Left kidney (tissue), 2 donors: ENCODE measurements around the gene EIF2AK2. TPM values are rescaled to one million over a fixed set of nuclear protein-coding genes. Genes with fewer than 3 reads are reported as not detected.
A peak's percentile ranks its signal among the peaks of the same experiment; 100 is the strongest.

ENCODE experiments used
- DNase-seq: peaks from one replicate; pipeline ENCODE4 v3.0.0-alpha.2; 2013
- polyA plus RNA-seq: library from polyadenylated mRNA; unstranded; fragments of 120-200 nt; gene quantifications from one replicate; pipeline ENCODE4 v1.2.1, GENCODE V29; 2013; ENCODE audit not compliant: insufficient read length

EIF2AK2 gene
- polyA plus RNA-seq, 1 donor, result 41.5 TPM

DNA sequence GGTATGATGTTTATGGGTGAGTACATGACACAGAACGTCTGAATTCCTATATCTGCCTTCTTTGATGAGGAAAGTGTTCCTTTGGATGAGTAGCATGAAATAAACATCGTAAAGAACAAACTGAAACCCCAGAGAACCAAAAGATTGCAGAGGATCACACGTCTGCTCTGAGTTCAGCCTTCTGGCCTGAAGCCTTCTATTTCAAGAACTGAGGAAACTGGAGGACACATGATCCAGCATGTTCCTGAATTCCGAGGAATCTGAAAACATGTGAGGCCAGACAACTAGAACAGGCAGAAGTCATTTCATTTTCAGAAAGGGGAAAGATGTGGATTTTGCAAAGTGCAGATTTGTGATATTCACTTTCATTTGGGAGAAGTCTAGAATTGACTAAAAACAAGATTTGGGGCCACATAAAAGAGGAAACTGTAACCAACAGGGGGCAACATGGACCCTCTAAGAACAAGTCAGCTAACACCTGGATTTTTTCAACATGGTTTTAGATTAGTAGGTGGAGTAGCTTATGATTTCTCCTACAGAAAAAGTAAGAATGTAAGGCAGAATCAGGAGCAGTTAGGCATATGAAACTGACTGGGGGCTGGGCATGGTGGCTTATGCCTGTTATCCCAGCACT lies 23.3 kb upstream of the EIF2AK2 start:
- no peak for DNase-seq

- DNase-seq, result no peak
These were observed 17.0 kb upstream of the EIF2AK2 start for GRCh38 chr2:37173741-37174140.

DNA sequence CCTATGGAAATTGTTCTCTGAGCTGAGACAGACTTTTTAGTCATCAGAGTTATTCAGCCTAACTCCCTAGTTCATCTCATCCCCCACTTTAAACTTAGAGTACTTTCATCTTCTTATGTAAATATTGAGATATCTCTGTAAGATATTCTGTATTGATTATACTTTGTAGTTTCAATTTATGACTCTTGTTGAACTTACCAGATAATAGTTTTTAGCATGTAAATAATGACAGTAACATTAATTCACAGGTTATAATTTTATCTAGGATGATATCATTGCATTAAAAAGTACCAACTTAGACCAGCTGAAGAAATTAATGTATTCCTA lies 14.8 kb upstream of the EIF2AK2 start:
- DNase-seq, result no peak

DNA sequence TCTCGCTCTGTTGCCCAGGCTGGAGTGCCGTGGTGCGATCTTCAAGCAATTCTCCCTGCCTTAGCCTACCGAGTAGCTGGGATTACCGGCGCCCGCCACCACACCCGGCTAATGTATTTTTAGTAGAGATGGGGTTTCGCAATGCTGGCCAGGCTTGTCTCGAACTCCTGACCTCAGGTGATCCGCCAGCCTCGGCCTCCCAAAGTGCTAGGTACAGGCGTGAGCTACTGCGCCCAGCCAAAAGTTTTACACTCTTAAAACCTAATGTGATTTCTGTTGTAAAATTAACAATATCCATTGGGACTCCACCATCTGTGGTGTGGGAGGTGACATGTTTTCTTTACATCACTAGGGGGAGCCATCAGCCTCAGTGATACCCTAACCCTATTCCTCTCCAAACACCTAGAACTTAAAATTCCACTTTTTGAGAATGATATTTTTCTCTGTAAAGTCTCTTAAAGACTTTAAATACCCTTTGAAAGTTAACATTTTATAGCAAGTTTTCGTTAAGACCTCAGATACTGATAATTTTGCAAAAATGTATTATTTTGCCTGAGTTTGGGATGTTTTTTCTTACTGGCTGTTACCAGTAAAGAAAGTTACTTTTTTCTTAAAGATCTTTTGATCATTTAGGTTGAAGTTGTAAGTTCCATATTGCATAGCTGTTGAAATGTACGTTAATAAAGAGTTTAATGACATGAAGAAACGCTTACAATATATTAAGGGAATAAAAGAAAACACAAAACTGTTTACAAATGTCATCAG lies 11.6 kb upstream of the EIF2AK2 start:
- peak; percentile 20 for DNase-seq

DNA sequence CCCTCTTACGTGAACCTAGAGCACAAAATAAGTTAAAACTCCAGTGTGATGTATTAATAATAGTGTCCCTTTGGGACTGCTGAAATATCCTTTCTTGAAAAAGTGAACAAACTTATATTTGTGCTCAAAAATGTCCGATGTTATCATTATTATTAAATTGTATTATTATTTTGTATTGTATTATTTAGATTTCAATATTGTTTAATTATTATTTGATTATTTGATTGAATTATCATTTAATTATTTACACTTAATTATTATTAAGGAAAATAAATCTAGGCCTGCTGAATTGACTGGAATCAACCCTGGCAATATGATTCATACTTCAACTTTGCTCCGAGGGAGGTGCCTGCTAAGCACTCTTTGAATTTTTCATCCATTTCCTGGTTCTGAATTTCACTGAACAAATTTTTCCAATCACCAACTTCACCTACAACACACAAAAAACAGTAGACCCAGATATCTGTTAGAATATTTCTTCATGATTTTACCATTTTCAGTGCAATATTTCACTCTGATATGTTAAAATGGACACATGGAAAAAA lies 10.9 kb upstream of the EIF2AK2 start:
- DNase-seq, result no peak

- no peak for DNase-seq
These were observed 8.0 kb upstream of the EIF2AK2 start for GRCh38 chr2:37164757-37165156.

DNA sequence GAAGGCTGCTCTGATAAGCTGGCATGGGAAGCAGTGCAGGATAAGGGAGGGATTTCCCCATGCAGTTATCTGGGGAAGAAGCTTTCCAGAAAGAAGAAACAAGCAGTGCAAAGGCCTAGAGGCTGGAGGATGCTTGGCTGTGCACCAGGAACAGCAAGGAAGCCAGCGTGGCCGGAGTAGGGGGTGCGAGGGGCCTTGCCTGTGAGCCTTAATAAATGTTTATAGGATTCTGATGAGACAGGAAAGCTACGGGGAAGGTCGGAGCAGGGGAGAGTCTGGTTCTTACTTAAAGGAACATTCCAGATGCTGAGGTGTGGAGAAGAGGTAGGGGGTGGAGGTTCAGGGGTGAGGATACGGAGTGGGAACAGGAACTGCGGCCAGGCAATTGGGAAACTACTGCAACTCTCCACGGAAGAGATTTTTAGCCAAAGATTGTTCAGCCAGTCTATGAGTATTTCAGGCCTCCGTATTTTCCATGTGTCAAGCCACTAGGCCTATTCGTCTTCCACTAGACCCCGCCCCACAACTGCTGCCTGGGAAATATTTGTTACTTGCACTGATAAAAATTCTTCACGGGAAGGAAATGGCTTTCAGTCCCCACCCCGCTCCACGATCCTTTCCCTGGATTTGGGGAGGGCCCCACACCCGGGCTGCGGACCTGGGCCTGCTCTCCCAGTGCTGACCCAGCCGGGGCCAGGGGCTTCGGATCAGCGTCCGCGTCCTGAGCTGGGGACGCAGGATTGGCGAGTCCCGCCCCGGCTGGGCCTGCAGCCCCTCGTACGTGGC lies 516 bp downstream of the EIF2AK2 start:
- peak; percentile 61 for DNase-seq

GRCh38 chr2:37154785-37155184 lies 2.0 kb downstream of the EIF2AK2 start:
- no peak for DNase-seq

GRCh38 chr2:37153224-37153623 lies 3.6 kb downstream of the EIF2AK2 start:
- no peak for DNase-seq

DNA sequence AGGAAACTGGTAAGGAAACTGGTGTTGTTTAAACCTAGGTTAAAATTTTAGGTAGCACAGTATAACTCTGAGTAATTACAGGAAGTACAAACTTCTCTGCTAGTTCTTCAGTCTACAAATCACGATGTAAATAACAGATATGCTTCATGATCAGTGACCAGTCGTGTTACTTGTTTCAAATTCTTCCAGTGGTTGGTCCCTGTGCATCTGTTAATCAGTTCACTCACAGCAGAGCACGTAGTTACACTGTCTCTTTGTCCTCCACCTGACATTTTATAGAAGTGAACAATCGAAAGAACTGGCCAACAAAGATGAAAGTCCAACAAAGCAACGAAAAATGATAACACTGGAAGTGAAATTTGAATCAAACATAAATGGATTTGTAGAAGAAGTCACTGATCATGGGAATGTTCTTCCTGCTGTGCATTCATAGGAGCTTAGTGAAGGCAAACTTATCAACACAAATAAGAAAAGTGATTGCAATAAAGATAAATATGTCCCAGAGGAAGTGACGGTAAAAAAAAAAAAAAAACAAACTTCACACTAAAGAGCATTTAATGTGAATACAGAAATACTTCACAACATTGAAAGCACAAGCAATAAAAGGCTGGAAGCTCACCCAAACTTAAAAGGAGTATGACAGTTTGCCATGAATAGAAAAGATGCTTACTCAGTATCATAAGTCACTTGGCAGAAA lies 7.0 kb downstream of the EIF2AK2 start:
- DNase-seq, result no peak

DNA sequence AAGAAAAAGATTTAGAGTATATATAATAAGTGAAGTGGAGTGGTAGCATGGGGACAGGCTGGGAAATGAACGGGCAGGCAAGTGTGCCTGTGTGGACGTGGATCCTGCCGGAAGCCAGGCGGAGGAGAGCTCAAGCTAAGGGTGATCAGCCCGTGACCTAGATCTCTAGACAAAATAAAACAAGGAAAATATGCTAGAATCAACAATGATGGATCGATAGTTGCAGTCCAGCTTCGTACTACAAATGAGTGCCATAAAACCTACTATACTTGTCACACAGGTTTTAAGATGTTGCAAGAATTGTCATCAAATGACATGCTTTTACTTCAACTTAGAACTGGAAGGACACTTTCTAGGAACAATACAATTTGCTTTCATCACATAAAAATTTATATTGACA lies 8.5 kb downstream of the EIF2AK2 start:
- no peak for DNase-seq

DNA sequence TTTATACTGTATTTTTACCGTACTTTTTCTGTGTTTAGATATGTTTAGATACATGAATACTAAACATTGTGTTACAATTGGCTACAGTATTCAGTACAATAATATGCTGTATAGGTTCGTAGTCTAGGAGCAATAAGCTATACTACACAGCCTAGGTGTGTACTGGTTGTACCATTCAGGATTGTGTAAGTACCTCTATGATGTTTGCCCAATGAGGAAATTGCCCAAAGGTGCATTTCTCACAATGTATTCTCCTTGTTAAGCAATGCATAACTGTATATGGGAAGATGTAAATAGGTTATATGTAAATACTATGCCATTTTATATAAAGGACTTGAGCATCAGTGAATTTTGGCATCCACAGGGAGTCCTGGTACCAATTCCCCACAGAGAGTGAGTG lies 10.7 kb downstream of the EIF2AK2 start:
- no peak for DNase-seq

- no peak for DNase-seq
These were observed 12.8 kb downstream of the EIF2AK2 start for GRCh38 chr2:37143974-37144373.

DNA sequence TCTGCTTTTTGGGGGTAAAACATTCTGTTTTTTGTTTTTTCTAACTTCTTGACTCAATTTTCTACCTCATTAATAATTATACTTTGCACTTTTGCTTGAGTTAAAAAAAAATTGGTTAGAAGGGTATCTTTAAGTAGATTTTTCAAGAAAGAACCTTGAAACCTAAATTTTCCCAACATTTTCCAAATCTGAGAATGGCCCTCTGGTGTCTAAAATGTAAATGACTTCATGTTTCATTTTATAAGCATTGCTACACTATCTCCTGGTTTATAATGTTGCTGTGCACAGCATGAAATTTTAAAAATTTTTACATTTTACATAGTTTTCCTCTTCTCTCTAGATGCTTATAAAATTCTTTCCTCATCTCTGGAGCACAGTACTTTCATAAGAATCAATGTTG lies 14.2 kb downstream of the EIF2AK2 start:
- no peak for DNase-seq

DNA sequence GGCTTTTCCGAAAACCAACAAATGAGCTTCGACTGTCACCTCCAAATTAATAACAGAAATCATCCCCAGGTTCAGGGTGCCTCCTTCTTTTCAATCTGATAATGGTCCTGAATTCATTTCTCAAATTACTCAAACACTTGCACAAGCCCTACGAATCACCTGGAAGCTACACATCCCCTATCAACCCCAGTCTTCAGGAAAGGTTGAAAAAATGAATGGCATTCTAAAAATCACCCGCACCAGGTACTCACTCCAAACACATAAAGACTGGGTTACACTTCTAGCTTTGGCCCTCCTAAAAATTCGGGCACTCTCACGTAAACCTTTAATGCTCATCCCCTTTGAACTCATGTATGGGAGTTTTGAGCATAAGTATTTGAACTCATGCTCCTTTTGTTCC lies 23.9 kb downstream of the EIF2AK2 start:
- no peak for DNase-seq

DNA sequence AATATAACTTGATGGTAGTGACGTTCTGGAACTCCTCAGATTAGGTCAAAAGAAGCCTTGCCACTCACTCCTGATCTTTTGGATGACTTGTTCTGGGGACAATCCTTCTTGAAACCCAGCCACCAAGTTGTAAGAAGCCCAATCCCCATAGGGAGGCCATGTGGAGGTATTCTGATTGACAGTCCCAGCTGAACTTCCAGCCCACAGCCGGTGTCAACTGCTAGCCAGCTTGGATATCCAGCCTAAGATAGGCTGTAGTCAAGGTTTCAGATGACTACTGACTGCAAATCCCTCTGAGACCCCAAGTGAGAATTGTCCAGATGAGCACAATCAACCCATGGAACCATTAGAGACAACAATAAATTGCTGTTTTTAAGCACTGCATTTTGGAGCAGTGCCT lies 31.4 kb downstream of the EIF2AK2 start:
- DNase-seq, result no peak

- no peak for DNase-seq
These were observed 37.6 kb downstream of the EIF2AK2 start for GRCh38 chr2:37119157-37119556.

DNA sequence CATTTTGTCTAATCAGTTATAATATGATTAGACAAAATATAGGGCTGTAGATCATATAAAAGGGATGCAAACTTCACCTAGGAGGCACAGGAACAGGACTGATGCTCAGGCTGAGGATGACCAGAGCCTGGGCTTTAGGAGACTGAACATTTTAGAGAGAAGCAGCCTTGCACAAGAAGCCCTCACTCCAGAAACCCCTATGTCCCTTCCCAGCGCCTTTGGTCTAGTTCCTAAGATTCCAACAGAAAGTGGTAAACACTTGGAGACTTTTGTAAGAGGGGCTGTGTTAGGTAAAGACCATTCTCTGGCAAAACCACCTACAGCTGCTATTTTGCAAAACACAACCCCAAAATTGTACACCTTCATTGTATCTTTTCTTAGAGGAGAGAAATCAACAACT lies 39.2 kb downstream of the EIF2AK2 start:
- DNase-seq, result no peak

DNA sequence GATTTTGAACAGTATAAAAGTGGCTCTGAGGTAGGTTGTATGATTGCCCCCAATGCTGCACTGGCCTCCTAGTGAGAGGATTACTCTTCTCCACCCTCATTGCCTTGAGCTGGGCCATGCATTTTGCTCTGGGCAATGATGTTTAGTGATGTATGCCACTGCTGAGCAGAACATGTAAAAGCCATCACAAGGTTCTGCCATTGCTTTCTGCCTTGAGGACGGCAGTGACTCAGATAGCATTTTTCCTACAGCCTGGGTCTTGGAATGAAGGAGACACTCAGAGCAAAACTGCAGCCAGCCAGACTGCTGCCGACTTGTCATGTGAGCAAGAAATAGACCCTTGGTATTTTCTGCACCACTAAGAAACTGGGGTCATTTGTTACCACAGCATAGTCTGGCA lies 44.8 kb downstream of the EIF2AK2 start:
- DNase-seq, result no peak

DNA sequence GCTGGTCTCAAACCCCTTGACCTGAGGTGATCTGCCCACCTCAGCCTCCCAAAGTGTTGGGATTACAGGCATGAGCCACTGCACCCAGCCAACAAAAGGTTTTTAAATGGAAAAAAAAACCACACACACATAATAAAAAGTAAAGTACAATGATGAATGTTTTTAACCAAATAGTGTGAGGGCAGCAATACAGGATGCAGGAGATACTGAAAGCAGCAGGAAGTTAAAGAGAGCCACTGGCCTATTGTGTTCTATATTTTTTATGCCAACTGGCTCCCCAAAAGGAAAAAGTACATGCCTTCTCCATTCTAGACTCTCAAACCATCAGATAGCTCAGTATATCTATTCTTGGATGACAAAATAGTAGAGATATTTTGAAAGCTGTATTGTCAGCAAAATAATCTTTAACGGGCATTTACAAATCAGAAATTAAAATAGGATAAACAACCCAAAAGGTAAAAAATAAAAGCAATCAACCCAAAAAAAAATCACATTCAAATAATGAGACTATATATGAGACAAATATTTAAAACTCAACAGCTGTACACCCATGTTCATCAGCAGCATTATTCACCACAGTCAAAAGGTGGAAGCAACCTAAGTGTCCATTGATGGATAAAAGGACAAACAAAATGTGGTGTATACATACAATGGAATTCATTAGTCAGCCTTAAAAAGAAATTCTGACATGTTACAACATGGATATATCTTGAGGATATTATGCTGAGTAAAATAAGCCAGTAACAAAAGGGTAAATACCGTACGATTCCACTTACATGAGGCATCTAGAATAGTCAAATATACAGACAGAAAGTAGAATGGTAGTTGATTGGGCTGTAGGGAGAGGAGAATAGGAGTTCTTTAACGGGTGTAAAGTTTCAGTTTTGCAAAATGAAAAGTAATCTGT lies 46.2 kb downstream of the EIF2AK2 start:
- DNase-seq, result no peak

DNA sequence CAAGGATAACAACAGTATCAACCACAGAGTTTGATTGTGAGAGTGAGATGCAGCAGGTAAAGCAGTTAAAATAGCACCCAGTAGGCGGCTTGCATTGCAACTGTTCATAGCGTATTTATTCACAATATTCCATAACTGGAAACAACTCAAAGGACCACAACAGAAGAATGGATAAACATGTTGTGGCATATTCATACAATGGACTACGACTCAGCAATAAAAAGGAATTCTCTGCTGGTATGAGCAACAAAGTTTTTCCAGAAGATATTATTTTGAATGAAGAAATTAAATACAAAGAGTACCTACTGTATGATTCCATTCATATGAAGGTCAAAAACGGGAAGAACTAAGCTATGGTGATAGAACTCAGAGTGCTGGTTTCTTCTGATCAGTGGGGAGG lies 47.3 kb downstream of the EIF2AK2 start:
- DNase-seq, result no peak
